Transverse colon (tissue), 4 donors: ENCODE data around the gene FAR2. TPM values are rescaled to one million over a fixed set of nuclear protein-coding genes. Genes with fewer than 3 reads are reported as not detected.

ENCODE experiments used
- DNase-seq: peaks from one replicate; pipeline ENCODE4 v3.0.0-alpha.2; 2019
- H3K27ac ChIP-seq, 4 donors: fragments of 200-600 bp; sonication (generic); 2 replicates each; pipeline ENCODE4 v1.5.1; 2016 to 2018; ENCODE audit warnings: inconsistent platforms in 4 of 4
- H3K27me3 ChIP-seq: fragments of 200-600 bp; sonication (generic); 2 replicates; pipeline ENCODE4 v1.5.1; 2017; ENCODE audit warnings: inconsistent platforms
- H3K36me3 ChIP-seq, 4 donors: fragments of 200-600 bp; sonication (generic); 2 replicates each; pipeline ENCODE4 v1.5.1; 2017 to 2019; ENCODE audit warnings: inconsistent platforms in 4 of 4
- H3K4me1 ChIP-seq, 4 donors: fragments of 200-600 bp; sonication (generic); 2 replicates each; pipeline ENCODE4 v1.5.1; 2017 to 2020; ENCODE audit warnings: inconsistent platforms in 4 of 4
- H3K4me3 ChIP-seq, 4 donors: fragments of 200-600 bp; sonication (generic); 1 replicate in 1 of 4; 2 replicates in 3 of 4; pipeline versions ENCODE4 v1.5.1 to v1.6.1; 2017 to 2019; ENCODE audit warnings: inconsistent platforms in 4 of 4
- H3K9me3 ChIP-seq, 2 donors: fragments of 200-600 bp; sonication (generic); 2 replicates each; pipeline ENCODE4 v1.5.1; 2017 to 2019; ENCODE audit warnings: inconsistent platforms in 2 of 2
- EP300 ChIP-seq: sonication (generic); formaldehyde crosslinking; IDR thresholded peaks from one replicate; pipeline ENCODE4 v1.6.1; 2017; ENCODE audit warnings: antibody characterized with exemption, low read depth
- POLR2A ChIP-seq: fragments of 450-650 bp; IDR thresholded peaks from one replicate; pipeline ENCODE4 v1.6.1; 2016; ENCODE audit warnings: antibody characterized with exemption, mild to moderate bottlenecking, moderate library complexity
- POLR2AphosphoS5 ChIP-seq, 3 donors: sonication (generic); formaldehyde crosslinking; IDR thresholded peaks; one replicate each; pipeline ENCODE4 v1.6.1; 2016; ENCODE audit warnings: antibody characterized with exemption in 3 of 3
- WGBS, 2 donors: methylation state at CpG; one replicate each; pipeline ENCODE4 v1.1.5; 2018; ENCODE audit warnings: low coverage in 1 of 2; 5-methylcytosine and 5-hydroxymethylcytosine counted together
- in situ Hi-C, 4 donors: fragments of 200-750 bp; cut with MboI; loops; one replicate each; pipeline versions ENCODE4 v1.15.0 to v1.15.1; 2017; ENCODE audit warnings: low sequenced_read_pairs in 3 of 4, low pct_ligation_motif_present in 1 of 4, low pct_unique_long_range_greater_than_20kb in 1 of 4
- intact Hi-C: fragments of 100-400 bp; cut with DNase I; formaldehyde crosslinking; loops from one replicate; pipeline ENCODE4 v1.15.1; 2023; ENCODE audit warnings: low total_unique reads
- total RNA-seq, 4 donors: library from RNA; depleted of rRNA; stranded (reverse); fragments of >200 nt; gene quantifications; one replicate each; pipeline ENCODE4 v1.1.0, GENCODE V29; 2016
- TF ChIP-seq, protein P1 (sequence below), 5 experiments: fragments of 200-600 bp in 3 of 5; fragments of 450-650 bp in 2 of 5; sonication (generic) in 3 of 5; IDR thresholded peaks; 1 replicate in 2 of 5; 2 replicates in 3 of 5; pipeline ENCODE4 v1.5.1; 2016 to 2017; ENCODE audit warnings: antibody characterized with exemption in 5 of 5, inconsistent platforms in 3 of 5, mild to moderate bottlenecking in 2 of 5, moderate library complexity in 1 of 5

The FAR2 gene
- total RNA-seq, 4 donors from 2014 or later: 57.6 to 72.7 (median 65.7) TPM

DNA sequence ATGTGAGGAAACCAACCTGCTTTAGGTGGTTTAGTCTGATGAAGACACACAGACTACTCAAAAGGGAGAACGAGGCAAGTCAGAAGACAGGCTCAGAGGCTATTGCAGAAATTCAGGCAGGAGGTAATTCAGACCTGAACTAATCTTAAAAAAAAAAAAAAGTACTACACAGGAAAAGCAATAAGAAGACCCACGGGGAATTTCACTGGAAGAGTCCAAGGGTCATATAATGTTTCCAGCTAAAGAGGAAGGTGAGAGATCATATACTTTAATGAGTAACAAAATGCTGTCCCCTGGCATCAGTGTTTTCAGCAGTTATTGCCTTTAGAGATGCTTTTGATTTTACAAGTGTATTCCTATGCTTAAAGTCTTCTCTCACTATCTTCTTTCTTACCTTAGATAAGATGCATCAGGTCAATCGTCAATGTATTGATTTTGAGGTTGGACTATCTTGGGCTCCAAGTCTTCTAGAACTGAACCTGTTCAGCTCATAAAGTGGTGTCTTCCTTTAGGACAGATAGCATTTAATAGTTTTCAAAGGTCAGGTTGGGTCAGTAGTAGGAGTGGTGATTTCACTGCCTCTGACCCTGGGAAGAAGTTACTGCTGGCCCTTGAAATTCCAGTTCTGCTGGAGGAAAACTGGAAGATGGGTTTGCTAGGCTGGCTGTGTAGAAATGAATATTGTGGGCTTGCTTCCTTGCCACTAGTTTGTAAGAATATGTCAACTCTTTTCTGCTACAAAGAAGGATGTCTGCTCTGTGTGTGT lies 60.0 kb downstream of the FAR2 start:
- in situ Hi-C loops (no loop called here), intact Hi-C loops (no loop called here)
- Histone ChIP-seq H3K27me3 (no peaks in the 10 kb centered on the region), H3K36me3 (no peaks in the 10 kb centered on the region), H3K9me3 (no peaks in the 10 kb centered on the region), H3K4me3 (no peak overlapping the region), H3K27ac (peak overlapping the region; percentile 66 to 80 (median 68)), H3K4me1 (peaks cover 0 to 47% (median 21%) of the 10 kb centered on the region in 4 donors)
- no peak for DNase-seq
- TF ChIP-seq EP300 (no peak), POLR2AphosphoS5 (IDR thresholded peaks at IDR 0.05) (no peak), POLR2A (no peak)
- TF ChIP-seq, protein P1, sequence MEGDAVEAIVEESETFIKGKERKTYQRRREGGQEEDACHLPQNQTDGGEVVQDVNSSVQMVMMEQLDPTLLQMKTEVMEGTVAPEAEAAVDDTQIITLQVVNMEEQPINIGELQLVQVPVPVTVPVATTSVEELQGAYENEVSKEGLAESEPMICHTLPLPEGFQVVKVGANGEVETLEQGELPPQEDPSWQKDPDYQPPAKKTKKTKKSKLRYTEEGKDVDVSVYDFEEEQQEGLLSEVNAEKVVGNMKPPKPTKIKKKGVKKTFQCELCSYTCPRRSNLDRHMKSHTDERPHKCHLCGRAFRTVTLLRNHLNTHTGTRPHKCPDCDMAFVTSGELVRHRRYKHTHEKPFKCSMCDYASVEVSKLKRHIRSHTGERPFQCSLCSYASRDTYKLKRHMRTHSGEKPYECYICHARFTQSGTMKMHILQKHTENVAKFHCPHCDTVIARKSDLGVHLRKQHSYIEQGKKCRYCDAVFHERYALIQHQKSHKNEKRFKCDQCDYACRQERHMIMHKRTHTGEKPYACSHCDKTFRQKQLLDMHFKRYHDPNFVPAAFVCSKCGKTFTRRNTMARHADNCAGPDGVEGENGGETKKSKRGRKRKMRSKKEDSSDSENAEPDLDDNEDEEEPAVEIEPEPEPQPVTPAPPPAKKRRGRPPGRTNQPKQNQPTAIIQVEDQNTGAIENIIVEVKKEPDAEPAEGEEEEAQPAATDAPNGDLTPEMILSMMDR (IDR thresholded peaks at IDR 0.05): no peak
- 40 to 58% methylated on average over 2 to 3 of the region's 3 CpGs for WGBS, 2 donors

DNA sequence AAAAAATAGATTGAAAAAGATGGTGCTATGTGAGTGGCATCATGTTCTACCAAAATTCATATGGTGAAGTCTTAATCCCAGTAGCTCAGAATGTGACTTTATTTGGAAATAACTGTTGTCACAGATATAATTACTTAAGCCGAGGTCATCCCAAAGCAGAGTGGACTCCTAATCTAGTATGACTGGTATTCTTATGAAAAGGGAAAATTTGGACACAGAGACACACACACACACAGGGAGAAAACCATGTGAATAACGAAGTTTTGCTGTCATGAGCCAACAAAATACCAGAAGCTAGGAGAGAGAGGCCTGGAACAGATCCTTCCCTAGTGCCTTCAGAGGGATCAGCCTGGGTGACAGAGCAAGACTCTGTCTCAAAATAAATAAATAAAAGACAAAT lies 62.6 kb downstream of the FAR2 start:
- Histone ChIP-seq H3K9me3 (no peaks in the 10 kb centered on the region), H3K27me3 (no peaks in the 10 kb centered on the region), H3K4me3 (no peak overlapping the region), H3K36me3 (no peaks in the 10 kb centered on the region), H3K4me1 (peaks cover 0 to 47% (median 21%) of the 10 kb centered on the region in 4 donors), H3K27ac (peak overlapping the region in 1 of 4 donors; percentile 49)
- TF ChIP-seq, protein P1 (IDR thresholded peaks at IDR 0.05): no peak
- TF ChIP-seq POLR2AphosphoS5 (IDR thresholded peaks at IDR 0.05): no peak
- TF ChIP-seq EP300: no peak
- no peak for TF ChIP-seq POLR2A
- in situ Hi-C loops: no loop called here
- intact Hi-C loops: no loop called here
- 66 to 92% methylated on average over 2 of the region's 2 CpGs for WGBS, 2 donors
- no peak for DNase-seq

DNA sequence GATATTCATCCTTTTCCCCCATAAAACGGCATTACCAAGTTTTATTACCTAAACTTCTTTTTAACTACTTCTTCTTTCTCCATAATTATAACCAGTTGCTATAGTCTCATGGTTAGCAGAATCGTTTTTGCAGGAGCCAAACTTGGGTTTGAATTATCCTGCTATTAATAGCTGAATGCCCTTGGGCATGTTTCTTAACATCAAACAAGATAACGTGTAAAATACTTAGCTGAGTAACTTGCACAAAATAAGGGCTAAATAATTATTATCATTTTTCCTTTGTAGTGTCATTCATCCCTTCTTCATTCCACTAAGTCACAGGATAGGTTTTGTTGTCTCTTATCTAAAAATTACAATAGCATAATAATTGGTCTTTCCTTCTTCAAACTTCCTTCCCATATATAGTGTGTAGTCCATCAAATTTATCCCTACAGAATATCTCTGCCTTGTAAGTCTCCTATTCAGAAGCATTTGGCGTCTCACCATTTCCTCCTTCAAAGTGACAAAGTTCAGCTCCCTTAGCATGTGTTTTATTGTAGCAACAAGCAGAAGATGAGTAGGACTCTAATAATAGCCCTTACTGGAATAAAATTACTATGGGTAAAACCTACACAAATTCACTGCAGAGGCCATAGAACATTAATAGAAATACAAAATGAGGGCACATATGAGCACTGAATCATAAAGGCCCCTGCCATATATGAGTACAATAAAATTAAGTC lies 63.8 kb downstream of the FAR2 start:
- Histone ChIP-seq H3K27me3 (no peaks in the 10 kb centered on the region), H3K4me1 (peaks cover 0 to 44% (median 21%) of the 10 kb centered on the region in 4 donors), H3K36me3 (no peaks in the 10 kb centered on the region), H3K27ac (peak overlapping the region; percentile 18 to 62 (median 46)), H3K9me3 (no peaks in the 10 kb centered on the region), H3K4me3 (no peak overlapping the region)
- in situ Hi-C loops: no loop called here
- peak in 2 of 3 donors; percentile 12 to 40 for TF ChIP-seq POLR2AphosphoS5 (IDR thresholded peaks at IDR 0.05)
- TF ChIP-seq, protein P1 (IDR thresholded peaks at IDR 0.05): no peak
- intact Hi-C loops: no loop called here
- 30 to 42% methylated on average over 4 of the region's 4 CpGs for WGBS, 2 donors
- DNase-seq: no peak

DNA sequence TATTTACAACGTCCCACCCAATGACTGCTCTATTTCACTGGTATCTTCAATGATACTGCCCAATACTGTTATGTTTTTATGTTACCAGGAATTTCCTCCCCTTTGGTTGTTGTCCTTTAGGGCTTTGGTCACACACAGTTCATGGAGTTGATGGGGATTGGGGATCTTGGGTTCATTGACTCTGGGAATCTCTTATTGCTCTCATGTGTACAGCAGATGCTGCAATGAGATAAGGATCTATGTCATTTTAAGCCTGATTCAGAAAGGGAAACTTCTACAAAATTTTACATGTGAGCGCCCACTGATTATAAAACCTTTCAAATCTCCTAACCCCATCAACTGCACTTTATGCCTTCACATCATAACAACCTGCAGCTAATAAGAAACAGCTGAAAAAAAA lies 67.2 kb downstream of the FAR2 start:
- Histone ChIP-seq H3K9me3 (no peaks in the 10 kb centered on the region), H3K27me3 (no peaks in the 10 kb centered on the region), H3K36me3 (no peaks in the 10 kb centered on the region), H3K4me3 (no peak overlapping the region), H3K4me1 (peaks cover 0 to 19% (median 10%) of the 10 kb centered on the region in 4 donors), H3K27ac (no peak overlapping the region)
- no peak for DNase-seq
- in situ Hi-C loops: no loop called here
- intact Hi-C loops: no loop called here
- 75 to 77% methylated on average over 2 of the region's 2 CpGs for WGBS, 2 donors
- no peak for TF ChIP-seq POLR2A
- TF ChIP-seq, protein P1 (IDR thresholded peaks at IDR 0.05): no peak
- no peak for TF ChIP-seq POLR2AphosphoS5 (IDR thresholded peaks at IDR 0.05)
- TF ChIP-seq EP300: no peak
